HFFc6 (cell line): ENCODE data around the gene CD59. TPM values are rescaled to one million over a fixed set of nuclear protein-coding genes. Genes with fewer than 3 reads are reported as not detected.
A peak's percentile ranks its signal among the peaks of the same experiment; 100 is the strongest.
"Not testable (repeated sequence)": the region's sequence is repeated elsewhere in the genome, so short reads cannot be mapped to it uniquely, and the experiment has no call there.

Experiments
- DNase-seq: peaks from one replicate; pipeline ENCODE4 v3.0.0-alpha.2; 2018
- H3K27ac Mint-ChIP-seq: 2 replicates; pipeline ENCODE4 v1.8.0; 2020; ENCODE audit warnings: mild to moderate bottlenecking, mixed read lengths
- H3K27me3 Mint-ChIP-seq: 2 replicates; pipeline ENCODE4 v1.8.0; 2021; ENCODE audit warnings: mild to moderate bottlenecking, moderate library complexity, mixed read lengths; ENCODE audit not compliant: insufficient read depth
- H3K36me3 Mint-ChIP-seq: 2 replicates; pipeline ENCODE4 v1.8.0; 2021; ENCODE audit warnings: low read depth, mixed read lengths
- H3K4me1 Mint-ChIP-seq: 2 replicates; pipeline ENCODE4 v1.8.0; 2020; ENCODE audit warnings: low read depth, mixed read lengths
- H3K4me3 Mint-ChIP-seq: 2 replicates; pipeline ENCODE4 v1.8.0; 2020; ENCODE audit warnings: mild to moderate bottlenecking, moderate library complexity, mixed read lengths
- H3K9me3 Mint-ChIP-seq: 2 replicates; pipeline ENCODE4 v1.8.0; 2020; ENCODE audit warnings: mild to moderate bottlenecking, mixed read lengths
- total RNA-seq, 6 experiments: library from RNA; stranded (reverse); fragmentation: NEBNext Ultra II Directional; extraction: Animal tissue kit (Norgen Biotek cat#: 25700); gene quantifications; 2 replicates in 1 of 6; 3 replicates in 5 of 6; pipeline ENCODE4 v1.2.3, GENCODE V29; 2021
- TF ChIP-seq, protein P1 (sequence below): fragments of 200-600 bp; sonication (generic); IDR thresholded peaks from 2 replicates; pipeline ENCODE4 v1.5.0; 2021; ENCODE audit warnings: antibody characterized with exemption, mild to moderate bottlenecking

The CD59 gene
- total RNA-seq, 6 experiments from 2014 or later: 1,095 to 1,408 (median 1,232) TPM

- H3K27ac Mint-ChIP-seq: no peak overlapping the region
- H3K4me3 Mint-ChIP-seq: no peak overlapping the region
- TF ChIP-seq, protein P1, sequence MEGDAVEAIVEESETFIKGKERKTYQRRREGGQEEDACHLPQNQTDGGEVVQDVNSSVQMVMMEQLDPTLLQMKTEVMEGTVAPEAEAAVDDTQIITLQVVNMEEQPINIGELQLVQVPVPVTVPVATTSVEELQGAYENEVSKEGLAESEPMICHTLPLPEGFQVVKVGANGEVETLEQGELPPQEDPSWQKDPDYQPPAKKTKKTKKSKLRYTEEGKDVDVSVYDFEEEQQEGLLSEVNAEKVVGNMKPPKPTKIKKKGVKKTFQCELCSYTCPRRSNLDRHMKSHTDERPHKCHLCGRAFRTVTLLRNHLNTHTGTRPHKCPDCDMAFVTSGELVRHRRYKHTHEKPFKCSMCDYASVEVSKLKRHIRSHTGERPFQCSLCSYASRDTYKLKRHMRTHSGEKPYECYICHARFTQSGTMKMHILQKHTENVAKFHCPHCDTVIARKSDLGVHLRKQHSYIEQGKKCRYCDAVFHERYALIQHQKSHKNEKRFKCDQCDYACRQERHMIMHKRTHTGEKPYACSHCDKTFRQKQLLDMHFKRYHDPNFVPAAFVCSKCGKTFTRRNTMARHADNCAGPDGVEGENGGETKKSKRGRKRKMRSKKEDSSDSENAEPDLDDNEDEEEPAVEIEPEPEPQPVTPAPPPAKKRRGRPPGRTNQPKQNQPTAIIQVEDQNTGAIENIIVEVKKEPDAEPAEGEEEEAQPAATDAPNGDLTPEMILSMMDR: no peak
- no peaks in the 10 kb centered on the region for H3K9me3 Mint-ChIP-seq
- no peaks in the 10 kb centered on the region for H3K27me3 Mint-ChIP-seq
- peaks cover 48% of the 10 kb centered on the region for H3K4me1 Mint-ChIP-seq
- no peak for DNase-seq
- H3K36me3 Mint-ChIP-seq: peaks cover 43% of the 10 kb centered on the region
Measured at GRCh38 chr11:33713151-33713855, 22.9 kb downstream of the CD59 start.

DNA sequence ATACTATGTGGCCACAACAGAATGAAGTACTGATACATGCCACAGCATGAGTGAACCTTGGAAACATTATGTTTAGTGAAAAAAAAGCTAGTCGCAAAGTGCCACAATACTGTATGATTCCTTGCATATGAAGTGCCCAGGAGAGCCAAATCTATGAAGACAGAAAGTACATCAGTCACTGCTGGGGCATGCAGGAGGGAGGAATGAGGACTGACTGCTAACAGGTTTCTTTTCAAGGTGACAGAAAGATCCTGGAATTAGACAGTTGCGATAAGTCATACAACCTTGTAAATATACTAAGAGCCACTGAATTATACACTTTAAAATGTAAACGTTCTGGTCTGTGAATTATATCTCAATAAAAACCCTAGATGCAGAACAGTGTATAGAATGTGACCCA, 23.8 kb downstream of the CD59 start:
- TF ChIP-seq, protein P1: no peak
- Mint-ChIP-seq H3K27ac (no peak overlapping the region), H3K9me3 (no peaks in the 10 kb centered on the region), H3K4me3 (no peak overlapping the region), H3K4me1 (peaks cover 57% of the 10 kb centered on the region), H3K27me3 (no peaks in the 10 kb centered on the region), H3K36me3 (peaks cover 44% of the 10 kb centered on the region)
- DNase-seq: no peak

- peaks cover 65% of the 10 kb centered on the region for H3K4me1 Mint-ChIP-seq
- peaks cover 46% of the 10 kb centered on the region for H3K36me3 Mint-ChIP-seq
- no peaks in the 10 kb centered on the region for H3K27me3 Mint-ChIP-seq
- DNase-seq: no peak
- no peak overlapping the region for H3K4me3 Mint-ChIP-seq
- no peaks in the 10 kb centered on the region for H3K9me3 Mint-ChIP-seq
- TF ChIP-seq, protein P1: no peak
- H3K27ac Mint-ChIP-seq: peak overlapping the region; percentile 62
Measured at GRCh38 chr11:33709466-33709865, 26.8 kb downstream of the CD59 start.

DNA sequence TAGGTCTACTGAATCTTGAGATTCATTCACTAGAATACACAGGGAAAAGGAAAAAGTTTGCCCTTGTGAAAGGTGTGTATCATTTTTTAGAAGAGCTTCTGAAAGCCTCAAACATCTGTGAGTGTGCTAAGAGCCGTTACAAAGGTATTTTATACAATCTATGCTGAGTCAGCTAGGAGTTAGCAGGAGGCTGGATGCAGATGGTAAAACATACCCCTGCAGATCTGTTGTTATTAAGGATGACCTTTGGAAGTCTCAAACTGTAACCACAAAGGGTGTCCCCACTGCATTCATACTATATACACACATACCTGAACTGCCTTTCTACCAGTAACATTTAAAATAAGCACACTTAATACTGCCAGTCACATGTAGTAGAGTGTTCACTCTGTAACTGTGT, 27.2 kb downstream of the CD59 start:
- TF ChIP-seq, protein P1: no peak
- H3K4me3 Mint-ChIP-seq: no peak overlapping the region
- peaks cover 70% of the 10 kb centered on the region for H3K4me1 Mint-ChIP-seq
- H3K36me3 Mint-ChIP-seq: peaks cover 43% of the 10 kb centered on the region
- no peaks in the 10 kb centered on the region for H3K9me3 Mint-ChIP-seq
- no peaks in the 10 kb centered on the region for H3K27me3 Mint-ChIP-seq
- peak overlapping the region; percentile 62 for H3K27ac Mint-ChIP-seq
- DNase-seq: no peak

DNA sequence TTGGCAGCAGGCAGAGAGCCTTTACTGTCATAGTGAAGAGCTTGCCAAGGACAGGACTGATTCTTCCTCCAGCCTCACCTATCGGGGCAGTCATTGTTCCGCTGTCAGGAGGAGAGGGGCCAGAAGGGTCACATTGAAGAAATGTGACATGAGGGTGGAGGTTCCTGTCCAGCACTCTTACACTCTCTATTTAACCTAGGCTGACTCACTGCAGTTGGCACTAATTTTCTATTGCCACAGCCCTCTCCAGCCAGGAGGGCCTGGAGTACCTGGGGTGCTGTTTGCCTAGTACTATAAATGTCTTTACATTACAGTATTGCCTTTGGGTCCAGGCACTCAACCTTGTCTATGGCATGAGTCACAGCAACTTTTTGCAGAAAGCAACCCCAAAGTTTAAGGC, 28.4 kb downstream of the CD59 start:
- Mint-ChIP-seq H3K36me3 (peaks cover 42% of the 10 kb centered on the region), H3K4me1 (peaks cover 82% of the 10 kb centered on the region), H3K27ac (peak overlapping the region; percentile 29)
- H3K9me3 Mint-ChIP-seq, H3K4me3 Mint-ChIP-seq, H3K27me3 Mint-ChIP-seq, DNase-seq: not testable (repeated sequence)

- TF ChIP-seq, protein P1: no peak
- Mint-ChIP-seq H3K9me3 (no peaks in the 10 kb centered on the region), H3K27ac (peak overlapping the region; percentile 57), H3K36me3 (peaks cover 42% of the 10 kb centered on the region), H3K27me3 (no peaks in the 10 kb centered on the region; the same call in none of the 2 replicates), H3K4me3 (no peak overlapping the region), H3K4me1 (peaks cover 84% of the 10 kb centered on the region)
- DNase-seq: no peak
Measured at GRCh38 chr11:33706966-33707365, 29.3 kb downstream of the CD59 start.
